Measurements from ENCODE around the gene HBG1.

Gene HBG1

GRCh38 chr11:5252192-5252918 lies 2.7 kb upstream of the HBG1 start (continued):
- no peak for TF ChIP-seq ZNF10 (tag by site-specific recombination; IDR thresholded peaks at IDR 0.05)
- no peak for TF ChIP-seq ZFP69B (tag by site-specific recombination; IDR thresholded peaks at IDR 0.05)
- TF ChIP-seq ZFP3 (tag by site-specific recombination; IDR thresholded peaks at IDR 0.05; ENCODE audit: low read depth): no peak
- TF ChIP-seq ZNF423 (tag by site-specific recombination; IDR thresholded peaks at IDR 0.05): no peak
- TF ChIP-seq, protein P1, sequence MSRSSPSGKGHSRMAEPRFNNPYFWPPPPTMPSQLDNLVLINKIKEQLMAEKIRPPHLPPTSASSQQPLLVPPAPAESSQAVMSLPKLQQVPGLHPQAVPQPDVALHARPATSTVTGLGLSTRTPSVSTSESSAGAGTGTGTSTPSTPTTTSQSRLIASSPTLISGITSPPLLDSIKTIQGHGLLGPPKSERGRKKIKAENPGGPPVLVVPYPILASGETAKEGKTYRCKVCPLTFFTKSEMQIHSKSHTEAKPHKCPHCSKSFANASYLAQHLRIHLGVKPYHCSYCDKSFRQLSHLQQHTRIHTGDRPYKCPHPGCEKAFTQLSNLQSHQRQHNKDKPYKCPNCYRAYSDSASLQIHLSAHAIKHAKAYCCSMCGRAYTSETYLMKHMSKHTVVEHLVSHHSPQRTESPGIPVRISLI (tag by site-specific recombination; IDR thresholded peaks at IDR 0.05): no peak
- no peak for TF ChIP-seq ZNF510 (tag by site-specific recombination; IDR thresholded peaks at IDR 0.05; ENCODE audit: insufficient replicate concordance)
- TF ChIP-seq ZBTB21 (tag by site-specific recombination; IDR thresholded peaks at IDR 0.05): no peak
- no peak for TF ChIP-seq SETDB1 (IDR thresholded peaks at IDR 0.05; ENCODE audit: insufficient read length, low read length)
- TF ChIP-seq ZNF629 (tag by site-specific recombination; IDR thresholded peaks at IDR 0.05): no peak
- TF ChIP-seq ZNF549 (tag by site-specific recombination; IDR thresholded peaks at IDR 0.05): no peak
- TF ChIP-seq ZNF571 (tag by site-specific recombination; IDR thresholded peaks at IDR 0.05): no peak

DNA sequence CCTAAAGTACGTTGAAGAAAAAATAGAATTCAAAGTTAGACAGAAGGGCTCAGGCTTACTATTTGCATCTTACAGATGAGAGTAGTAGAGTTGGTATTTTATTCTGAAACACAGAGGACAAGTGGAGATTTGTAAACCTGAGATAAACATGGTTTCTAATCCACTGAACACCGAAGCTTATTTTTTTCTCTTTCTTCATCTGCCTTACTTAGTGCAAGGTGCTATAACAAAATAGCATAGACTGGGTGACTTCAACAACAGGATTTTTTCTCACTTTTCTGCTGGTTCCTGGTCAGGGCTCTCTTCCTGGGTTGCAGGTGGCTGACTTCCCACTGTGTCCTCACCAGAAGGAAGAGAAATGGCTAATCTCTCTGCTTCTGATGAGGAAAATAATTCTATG lies 2.1 kb upstream of the HBG1 start:
- Histone ChIP-seq H3K36me3 (ENCODE audit: control insufficient read depth in 2 of 2, insufficient read depth in 1 of 2, low read length in 2 of 2) (no peaks in the 10 kb centered on the region), H3K27ac (ENCODE audit: extremely low read depth, low read depth, low read length) (no peak overlapping the region), H3K9me3 (ENCODE audit: control insufficient read depth, insufficient read depth, low read depth, low read length) (no peaks in the 10 kb centered on the region), H3K4me3 (ENCODE audit: low read depth, low read length) (no peak overlapping the region), H3K4me1 (ENCODE audit: control insufficient read depth, insufficient read depth, low read length) (no peaks in the 10 kb centered on the region)
- CTCF ChIA-PET: no interaction called here
- TF ChIP-seq, protein P2, sequence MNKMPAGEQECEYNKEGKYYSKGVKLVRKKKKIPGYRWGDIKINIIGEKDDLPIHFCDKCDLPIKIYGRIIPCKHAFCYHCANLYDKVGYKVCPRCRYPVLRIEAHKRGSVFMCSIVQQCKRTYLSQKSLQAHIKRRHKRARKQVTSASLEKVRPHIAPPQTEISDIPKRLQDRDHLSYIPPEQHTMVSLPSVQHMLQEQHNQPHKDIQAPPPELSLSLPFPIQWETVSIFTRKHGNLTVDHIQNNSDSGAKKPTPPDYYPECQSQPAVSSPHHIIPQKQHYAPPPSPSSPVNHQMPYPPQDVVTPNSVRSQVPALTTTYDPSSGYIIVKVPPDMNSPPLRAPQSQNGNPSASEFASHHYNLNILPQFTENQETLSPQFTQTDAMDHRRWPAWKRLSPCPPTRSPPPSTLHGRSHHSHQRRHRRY (tag by site-specific recombination; IDR thresholded peaks at IDR 0.05): no peak
- TF ChIP-seq ZBTB21 (tag by site-specific recombination; IDR thresholded peaks at IDR 0.05): no peak
- no peak for TF ChIP-seq HOXA7 (CRISPR knock-in tag; IDR thresholded peaks at IDR 0.05; ENCODE audit: borderline replicate concordance)
- TF ChIP-seq ZBTB1 (tag by site-specific recombination; IDR thresholded peaks at IDR 0.05): no peak
- no peak for TF ChIP-seq ZNF266 (tag by site-specific recombination; IDR thresholded peaks at IDR 0.05; ENCODE audit: low read depth)
- TF ChIP-seq ZNF280C (tag by site-specific recombination; IDR thresholded peaks at IDR 0.05): no peak
- TF ChIP-seq ZIC2 (tag by site-specific recombination; IDR thresholded peaks at IDR 0.05): no peak
- TF ChIP-seq ZNF473 (tag by site-specific recombination; IDR thresholded peaks at IDR 0.05): no peak
- no peak for TF ChIP-seq ZNF501 (tag by site-specific recombination; IDR thresholded peaks at IDR 0.05)
- no peak for TF ChIP-seq ZNF629 (tag by site-specific recombination; IDR thresholded peaks at IDR 0.05)
- TF ChIP-seq RBAK (tag by site-specific recombination; IDR thresholded peaks at IDR 0.05): no peak
- POLR2A ChIA-PET: no interaction called here
